HEK293 (cell line): Measurements from ENCODE around the gene GALNTL6.

Experiments used
- CTCF ChIA-PET: fragments of 350-600 bp; formaldehyde crosslinking; extraction: SDS; loops from one replicate; lab custom pipeline; 2021; ENCODE audit warnings: antibody characterized with exemption; lab: Yijun Ruan, JAX
- POLR2A ChIA-PET: fragments of 300-600 bp; formaldehyde crosslinking; extraction: SDS; loops from one replicate; lab custom pipeline; 2020; ENCODE audit warnings: antibody characterized with exemption, inconsistent platforms; lab: Yijun Ruan, JAX
- H3K27ac ChIP-seq: fragments of 200-500 bp; sonication (Bioruptor generic); 2 replicates; pipeline ENCODE4 v1.5.1; 2014; ENCODE audit warnings: low read depth, low read length, control low read depth, inconsistent platforms; ENCODE audit errors: extremely low read depth
- H3K36me3 ChIP-seq, 2 experiments: fragments of 200-500 bp in 1 of 2; sonication (Bioruptor generic) in 1 of 2; 1 replicate in 1 of 2; 2 replicates in 1 of 2; pipeline ENCODE4 v1.5.1; 2014 to 2017; ENCODE audit warnings: inconsistent platforms in 2 of 2, low read length in 2 of 2; ENCODE audit not compliant: control insufficient read depth in 2 of 2, insufficient read depth in 1 of 2
- H3K4me1 ChIP-seq: fragments of 200-500 bp; sonication (Bioruptor generic); 2 replicates; pipeline ENCODE4 v1.5.1; 2014; ENCODE audit warnings: mild to moderate bottlenecking, low read length, inconsistent platforms; ENCODE audit not compliant: control insufficient read depth, insufficient read depth
- H3K4me3 ChIP-seq: 2 replicates; pipeline ENCODE4 v1.5.1; 2011; ENCODE audit warnings: low read depth, mild to moderate bottlenecking, control low read depth, low read length, moderate library complexity
- H3K9me3 ChIP-seq: fragments of 200-500 bp; sonication (Bioruptor generic); 2 replicates; pipeline ENCODE4 v1.5.1; 2014; ENCODE audit warnings: low read depth, low read length, inconsistent platforms; ENCODE audit not compliant: control insufficient read depth, insufficient read depth
- ATF2 ChIP-seq: fragments of 450-650 bp; formaldehyde crosslinking; IDR thresholded peaks from 2 replicates; pipeline ENCODE4 v1.5.1; 2016; ENCODE audit warnings: missing biosample characterization, missing genetic modification characterization, low read depth
- BCL11A ChIP-seq: fragments of 450-650 bp; formaldehyde crosslinking; IDR thresholded peaks from 2 replicates; pipeline ENCODE4 v1.5.1; 2016; ENCODE audit warnings: low read depth, missing biosample characterization, missing genetic modification characterization
- HOXC10 ChIP-seq: sonication (generic); formaldehyde crosslinking; IDR thresholded peaks from 2 replicates; pipeline ENCODE4 v1.8.1; 2023; ENCODE audit warnings: mild to moderate bottlenecking, missing genetic modification reagents
- REPIN1 ChIP-seq: fragments of 450-650 bp; formaldehyde crosslinking; IDR thresholded peaks from 2 replicates; pipeline ENCODE4 v1.5.1; 2017; ENCODE audit warnings: missing biosample characterization, missing genetic modification characterization, low read depth
- TCF7L2 ChIP-seq: IDR thresholded peaks from 2 replicates; pipeline ENCODE4 v1.6.1; 2011; ENCODE audit warnings: low read depth, mild to moderate bottlenecking, inconsistent platforms, low read length, moderate library complexity, borderline replicate concordance
- ZBTB1 ChIP-seq: fragments of 450-650 bp; formaldehyde crosslinking; IDR thresholded peaks from 2 replicates; pipeline ENCODE4 v1.5.1; 2016; ENCODE audit warnings: missing biosample characterization, missing genetic modification characterization
- ZBTB8A ChIP-seq: fragments of 450-650 bp; formaldehyde crosslinking; IDR thresholded peaks from 2 replicates; pipeline ENCODE4 v1.5.1; 2016; ENCODE audit warnings: missing biosample characterization, missing genetic modification characterization
- ZFP3 ChIP-seq: fragments of 450-650 bp; formaldehyde crosslinking; IDR thresholded peaks from 2 replicates; pipeline ENCODE4 v1.5.1; 2016; ENCODE audit warnings: low read depth, missing biosample characterization, missing genetic modification characterization
- ZFP69B ChIP-seq: fragments of 450-650 bp; formaldehyde crosslinking; IDR thresholded peaks from 2 replicates; pipeline ENCODE4 v1.5.1; 2016; ENCODE audit warnings: missing biosample characterization, missing genetic modification characterization
- ZNF202 ChIP-seq: fragments of 450-650 bp; formaldehyde crosslinking; IDR thresholded peaks from 2 replicates; pipeline ENCODE4 v1.5.1; 2016; ENCODE audit warnings: missing biosample characterization, missing genetic modification characterization, borderline replicate concordance
- ZNF366 ChIP-seq: fragments of 450-650 bp; formaldehyde crosslinking; conservative IDR thresholded peaks from 2 replicates; pipeline ENCODE4 v1.5.1; 2016; ENCODE audit warnings: missing biosample characterization, missing genetic modification characterization
- ZNF391 ChIP-seq: fragments of 450-650 bp; formaldehyde crosslinking; IDR thresholded peaks from 2 replicates; pipeline ENCODE4 v1.5.1; 2016; ENCODE audit warnings: low read depth, missing biosample characterization, missing genetic modification characterization, borderline replicate concordance
- ZNF404 ChIP-seq: fragments of 450-650 bp; formaldehyde crosslinking; IDR thresholded peaks from 2 replicates; pipeline ENCODE4 v1.5.1; 2017; ENCODE audit warnings: missing biosample characterization, missing genetic modification characterization
- ZNF416 ChIP-seq: fragments of 450-650 bp; formaldehyde crosslinking; IDR thresholded peaks from 2 replicates; pipeline ENCODE4 v1.5.1; 2016; ENCODE audit warnings: missing biosample characterization, missing genetic modification characterization
- ZNF514 ChIP-seq: fragments of 450-650 bp; formaldehyde crosslinking; IDR thresholded peaks from 2 replicates; pipeline ENCODE4 v1.5.1; 2016; ENCODE audit warnings: missing biosample characterization, missing genetic modification characterization
- ZNF626 ChIP-seq: fragments of 450-650 bp; sonication (Bioruptor Pico); formaldehyde crosslinking; IDR thresholded peaks from 2 replicates; pipeline ENCODE4 v1.5.1; 2018; ENCODE audit warnings: missing biosample characterization, missing genetic modification characterization, inconsistent platforms
- ZNF701 ChIP-seq: fragments of 450-650 bp; formaldehyde crosslinking; IDR thresholded peaks from 2 replicates; pipeline ENCODE4 v1.5.1; 2016; ENCODE audit warnings: missing biosample characterization, missing genetic modification characterization
- ZNF776 ChIP-seq: fragments of 450-650 bp; formaldehyde crosslinking; IDR thresholded peaks from 2 replicates; pipeline ENCODE4 v1.5.0; 2017; ENCODE audit warnings: missing biosample characterization, missing genetic modification characterization, borderline replicate concordance
- ZNF785 ChIP-seq: fragments of 450-650 bp; formaldehyde crosslinking; IDR thresholded peaks from 2 replicates; pipeline ENCODE4 v1.5.1; 2016; ENCODE audit warnings: missing biosample characterization, missing genetic modification characterization
- ZNF791 ChIP-seq: fragments of 450-650 bp; formaldehyde crosslinking; IDR thresholded peaks from 2 replicates; pipeline ENCODE4 v1.5.1; 2016; ENCODE audit warnings: missing biosample characterization, missing genetic modification characterization
- ZSCAN23 ChIP-seq: fragments of 450-650 bp; formaldehyde crosslinking; IDR thresholded peaks from 2 replicates; pipeline ENCODE4 v1.5.1; 2016; ENCODE audit warnings: missing biosample characterization, missing genetic modification characterization
- TF ChIP-seq, protein P1 (sequence below): fragments of 450-650 bp; formaldehyde crosslinking; IDR thresholded peaks from 2 replicates; pipeline ENCODE4 v1.5.1; 2016; ENCODE audit warnings: missing biosample characterization, missing genetic modification characterization
- TF ChIP-seq, protein P2 (sequence below): fragments of 450-650 bp; formaldehyde crosslinking; IDR thresholded peaks from 2 replicates; pipeline ENCODE4 v1.5.1; 2016; ENCODE audit warnings: missing biosample characterization, missing genetic modification characterization
- TF ChIP-seq, protein P3 (sequence below): fragments of 450-650 bp; formaldehyde crosslinking; IDR thresholded peaks from 2 replicates; pipeline ENCODE4 v1.5.1; 2016; ENCODE audit warnings: missing biosample characterization, missing genetic modification characterization

The GALNTL6 gene

DNA sequence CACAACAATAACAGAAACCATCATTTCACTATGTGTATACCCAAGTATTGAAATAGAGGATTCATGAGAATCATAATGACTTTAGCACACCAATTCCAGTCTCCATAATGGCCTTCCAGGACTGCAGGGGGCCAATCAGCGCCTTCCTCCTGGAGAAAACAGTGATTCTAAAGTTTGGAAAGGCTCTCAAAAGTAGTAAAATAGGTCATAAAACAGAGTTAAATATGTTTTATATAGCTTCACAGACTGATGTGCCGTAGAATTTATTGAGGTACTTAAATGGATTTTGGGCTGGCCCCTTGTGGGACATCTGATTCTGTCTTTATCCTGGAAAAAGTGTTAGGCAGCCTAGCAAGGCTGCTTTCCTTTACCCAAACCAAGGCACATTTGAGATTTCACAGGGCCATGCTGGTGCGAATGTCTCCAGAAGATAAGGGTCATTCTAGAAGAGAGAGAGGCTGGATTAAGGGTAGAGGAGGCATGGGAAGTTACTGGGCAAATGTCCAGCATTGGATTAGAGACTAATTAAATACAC lies 543.9 kb downstream of the GALNTL6 start:
- TF ChIP-seq ZNF776 (tag by site-specific recombination) (no peak), ATF2 (tag by site-specific recombination) (no peak), ZNF366 (tag by site-specific recombination) (no peak), ZNF416 (tag by site-specific recombination) (no peak), ZNF701 (tag by site-specific recombination) (no peak), TCF7L2 (no peak), ZNF514 (tag by site-specific recombination) (no peak), ZNF391 (no peak), ZSCAN23 (tag by site-specific recombination) (no peak), ZBTB8A (tag by site-specific recombination) (no peak), BCL11A (tag by site-specific recombination) (no peak)
- TF ChIP-seq, all 188 proteins: peak for 0
- no peak overlapping the region for H3K4me3 ChIP-seq
- ChIA-PET POLR2A (no interaction called here), CTCF (no interaction called here)
- no peaks in the 10 kb centered on the region for H3K9me3 ChIP-seq
- H3K4me1 ChIP-seq: no peaks in the 10 kb centered on the region
- no peaks in the 10 kb centered on the region for H3K36me3 ChIP-seq
- H3K27ac ChIP-seq: no peak overlapping the region

DNA sequence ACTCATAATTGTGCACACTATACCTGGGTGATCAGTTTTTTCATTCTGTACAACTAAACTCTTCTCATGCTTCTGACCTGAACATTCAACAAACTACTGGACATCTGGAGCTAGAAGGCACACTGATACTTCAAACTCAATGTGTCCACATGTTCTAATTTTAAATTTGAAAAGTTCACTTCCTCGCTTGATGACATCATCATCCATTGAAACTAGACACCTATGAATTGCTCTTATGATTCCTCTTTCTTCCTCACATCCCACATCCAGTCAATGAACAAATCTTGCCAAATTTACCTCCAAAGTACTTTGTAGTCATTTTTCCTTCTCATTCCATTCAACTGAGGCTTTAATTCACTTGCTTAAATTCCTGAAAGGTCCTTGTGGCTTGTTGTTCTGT lies 549.4 kb downstream of the GALNTL6 start:
- Histone ChIP-seq H3K9me3 (no peaks in the 10 kb centered on the region), H3K4me1 (no peaks in the 10 kb centered on the region), H3K4me3 (no peak overlapping the region), H3K27ac (no peak overlapping the region), H3K36me3 (no peaks in the 10 kb centered on the region)
- CTCF ChIA-PET: no interaction called here
- no peak for TF ChIP-seq HOXC10 (CRISPR knock-in tag)
- TF ChIP-seq ZBTB1 (tag by site-specific recombination): no peak
- TF ChIP-seq ZFP3 (tag by site-specific recombination): no peak
- TF ChIP-seq ZNF404 (tag by site-specific recombination): no peak
- no peak for TF ChIP-seq ZNF626 (tag by site-specific recombination)
- TF ChIP-seq, protein P1, sequence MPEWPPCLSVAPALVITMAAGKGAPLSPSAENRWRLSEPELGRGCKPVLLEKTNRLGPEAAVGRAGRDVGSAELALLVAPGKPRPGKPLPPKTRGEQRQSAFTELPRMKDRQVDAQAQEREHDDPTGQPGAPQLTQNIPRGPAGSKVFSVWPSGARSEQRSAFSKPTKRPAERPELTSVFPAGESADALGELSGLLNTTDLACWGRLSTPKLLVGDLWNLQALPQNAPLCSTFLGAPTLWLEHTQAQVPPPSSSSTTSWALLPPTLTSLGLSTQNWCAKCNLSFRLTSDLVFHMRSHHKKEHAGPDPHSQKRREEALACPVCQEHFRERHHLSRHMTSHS: no peak
- POLR2A ChIA-PET: no interaction called here

- Histone ChIP-seq H3K4me3 (no peak overlapping the region), H3K36me3 (no peaks in the 10 kb centered on the region), H3K27ac (no peak overlapping the region), H3K4me1 (no peaks in the 10 kb centered on the region), H3K9me3 (no peaks in the 10 kb centered on the region)
- POLR2A ChIA-PET: no interaction called here
- CTCF ChIA-PET: no interaction called here
- no peak for TF ChIP-seq ZNF791 (tag by site-specific recombination)
- TF ChIP-seq ZNF202 (tag by site-specific recombination): no peak
- TF ChIP-seq, protein P2, sequence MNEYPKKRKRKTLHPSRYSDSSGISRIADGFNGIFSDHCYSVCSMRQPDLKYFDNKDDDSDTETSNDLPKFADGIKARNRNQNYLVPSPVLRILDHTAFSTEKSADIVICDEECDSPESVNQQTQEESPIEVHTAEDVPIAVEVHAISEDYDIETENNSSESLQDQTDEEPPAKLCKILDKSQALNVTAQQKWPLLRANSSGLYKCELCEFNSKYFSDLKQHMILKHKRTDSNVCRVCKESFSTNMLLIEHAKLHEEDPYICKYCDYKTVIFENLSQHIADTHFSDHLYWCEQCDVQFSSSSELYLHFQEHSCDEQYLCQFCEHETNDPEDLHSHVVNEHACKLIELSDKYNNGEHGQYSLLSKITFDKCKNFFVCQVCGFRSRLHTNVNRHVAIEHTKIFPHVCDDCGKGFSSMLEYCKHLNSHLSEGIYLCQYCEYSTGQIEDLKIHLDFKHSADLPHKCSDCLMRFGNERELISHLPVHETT (tag by site-specific recombination): no peak
- TF ChIP-seq REPIN1: no peak
- TF ChIP-seq ZNF785 (tag by site-specific recombination): no peak
- TF ChIP-seq, protein P3, sequence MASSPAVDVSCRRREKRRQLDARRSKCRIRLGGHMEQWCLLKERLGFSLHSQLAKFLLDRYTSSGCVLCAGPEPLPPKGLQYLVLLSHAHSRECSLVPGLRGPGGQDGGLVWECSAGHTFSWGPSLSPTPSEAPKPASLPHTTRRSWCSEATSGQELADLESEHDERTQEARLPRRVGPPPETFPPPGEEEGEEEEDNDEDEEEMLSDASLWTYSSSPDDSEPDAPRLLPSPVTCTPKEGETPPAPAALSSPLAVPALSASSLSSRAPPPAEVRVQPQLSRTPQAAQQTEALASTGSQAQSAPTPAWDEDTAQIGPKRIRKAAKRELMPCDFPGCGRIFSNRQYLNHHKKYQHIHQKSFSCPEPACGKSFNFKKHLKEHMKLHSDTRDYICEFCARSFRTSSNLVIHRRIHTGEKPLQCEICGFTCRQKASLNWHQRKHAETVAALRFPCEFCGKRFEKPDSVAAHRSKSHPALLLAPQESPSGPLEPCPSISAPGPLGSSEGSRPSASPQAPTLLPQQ (tag by site-specific recombination): no peak
- TF ChIP-seq ZFP69B (tag by site-specific recombination): no peak
These were observed 556.3 kb downstream of the GALNTL6 start for GRCh38 chr4:172369471-172369959.
